GM12891 (cell line): ENCODE data around the gene CTDP1.

Source experiments
- PAX5 ChIP-seq: IDR thresholded peaks from 2 replicates; pipeline ENCODE4 v1.6.1; 2011; ENCODE audit warnings: low read length, moderate library complexity, mild to moderate bottlenecking; ENCODE audit not compliant: insufficient read depth, severe bottlenecking
- POLR2A ChIP-seq: IDR thresholded peaks from 2 replicates; pipeline ENCODE4 v1.6.1; 2011; ENCODE audit warnings: low read depth, low read length, control low read depth
- POLR2AphosphoS5 ChIP-seq: IDR thresholded peaks from 2 replicates; pipeline ENCODE4 v1.6.1; 2011; ENCODE audit warnings: low read depth, low read length, control low read depth
- POU2F2 ChIP-seq: IDR thresholded peaks from 2 replicates; pipeline ENCODE4 v1.6.1; 2011; ENCODE audit warnings: low read depth, mild to moderate bottlenecking, control low read depth, low read length, moderate library complexity
- SPI1 ChIP-seq: IDR thresholded peaks from 2 replicates; pipeline ENCODE4 v1.6.1; 2011; ENCODE audit warnings: low read depth, low read length, control low read depth
- TAF1 ChIP-seq: IDR thresholded peaks from 2 replicates; pipeline ENCODE4 v1.6.1; 2011; ENCODE audit warnings: low read depth, low read length, control low read depth

DNA sequence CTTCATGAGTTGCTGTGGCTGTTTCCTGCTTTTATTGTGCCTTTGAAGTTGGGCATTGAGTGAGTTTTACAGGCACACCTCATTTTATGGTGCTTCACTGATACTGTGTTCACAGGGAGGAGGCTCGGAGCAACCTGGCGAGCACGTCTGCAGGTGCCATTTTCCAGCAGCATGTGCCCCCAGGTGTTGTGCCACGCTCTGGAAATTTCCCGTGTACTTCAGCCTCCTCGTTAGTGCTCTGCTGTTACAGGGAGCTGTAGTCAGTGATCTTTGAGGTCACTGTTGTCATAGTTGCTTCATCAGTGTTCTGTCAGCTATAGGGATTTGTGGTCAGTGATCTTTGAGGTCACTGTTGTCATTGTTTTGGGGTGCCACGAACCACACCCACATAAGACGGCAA is 20.1 kb downstream of the CTDP1 start:
- TF ChIP-seq POLR2AphosphoS5 (no peak), POLR2A (no peak), TAF1 (no peak), PAX5 (no peak), SPI1 (no peak), POU2F2 (no peak)
